Neural crest cell (in vitro differentiated cells): ENCODE results near the gene INTS4. TPM values are rescaled to one million over a fixed set of nuclear protein-coding genes. Genes with fewer than 3 reads are reported as not detected.
"Not testable (repeated sequence)": the region's sequence is repeated elsewhere in the genome, so short reads cannot be mapped to it uniquely, and the experiment has no call there.

ENCODE experiments used
- DNase-seq: peaks from one replicate; pipeline ENCODE4 v3.0.0; 2021; ENCODE audit warnings: low read depth, mixed read lengths, low spot score
- H3K27ac Mint-ChIP-seq: one replicate; pipeline ENCODE4 v1.8.0; 2021; ENCODE audit warnings: mild to moderate bottlenecking, mixed read lengths; ENCODE audit not compliant: unreplicated experiment
- H3K27me3 Mint-ChIP-seq: 2 replicates; pipeline ENCODE4 v1.8.0; 2021; ENCODE audit warnings: low read depth, mild to moderate bottlenecking, mixed read lengths
- H3K36me3 Mint-ChIP-seq: 2 replicates; pipeline ENCODE4 v1.8.0; 2021; ENCODE audit warnings: low read depth, mild to moderate bottlenecking, mixed read lengths
- H3K4me1 Mint-ChIP-seq: 2 replicates; pipeline ENCODE4 v1.8.0; 2021; ENCODE audit warnings: mixed read lengths
- H3K4me3 Mint-ChIP-seq: one replicate; pipeline ENCODE4 v1.8.0; 2021; ENCODE audit warnings: mild to moderate bottlenecking, mixed read lengths
- H3K9me3 Mint-ChIP-seq: 2 replicates; pipeline ENCODE4 v1.8.0; 2021; ENCODE audit warnings: mixed read lengths
- total RNA-seq: library from RNA; stranded (reverse); gene quantifications from 2 replicates; pipeline ENCODE4 v1.2.1, GENCODE V29; 2021
- TF ChIP-seq, protein P1 (sequence below): fragments of 200-600 bp; sonication (generic); conservative IDR thresholded peaks from 2 replicates; pipeline ENCODE4 v1.5.0; 2021; ENCODE audit warnings: antibody characterized with exemption, mild to moderate bottlenecking

Gene INTS4
- total RNA-seq, 1 donor from 2014 or later, result 54.4 TPM

DNA sequence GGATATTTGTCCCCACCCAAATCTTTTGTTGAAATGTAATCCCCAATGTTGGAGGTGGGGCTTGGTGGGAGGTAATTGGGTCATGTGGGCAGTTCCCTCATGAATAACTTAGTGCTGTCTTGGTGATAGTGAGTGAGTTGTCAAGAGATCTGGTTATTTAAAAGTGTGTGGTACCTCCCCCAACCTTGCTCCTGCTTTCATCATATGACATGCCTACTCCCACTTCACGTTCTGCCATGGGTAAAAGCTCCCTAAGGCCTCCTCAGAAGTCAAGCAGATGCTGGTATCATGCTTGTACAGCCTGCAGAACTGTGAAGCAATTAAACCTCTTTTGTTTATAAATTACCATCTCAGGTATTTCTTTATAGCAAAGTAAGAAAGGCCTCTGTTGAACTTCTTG, 143.0 kb downstream of the INTS4 start:
- peaks cover 39% of the 10 kb centered on the region for H3K36me3 Mint-ChIP-seq
- no peaks in the 10 kb centered on the region for H3K4me1 Mint-ChIP-seq
- TF ChIP-seq, protein P1, sequence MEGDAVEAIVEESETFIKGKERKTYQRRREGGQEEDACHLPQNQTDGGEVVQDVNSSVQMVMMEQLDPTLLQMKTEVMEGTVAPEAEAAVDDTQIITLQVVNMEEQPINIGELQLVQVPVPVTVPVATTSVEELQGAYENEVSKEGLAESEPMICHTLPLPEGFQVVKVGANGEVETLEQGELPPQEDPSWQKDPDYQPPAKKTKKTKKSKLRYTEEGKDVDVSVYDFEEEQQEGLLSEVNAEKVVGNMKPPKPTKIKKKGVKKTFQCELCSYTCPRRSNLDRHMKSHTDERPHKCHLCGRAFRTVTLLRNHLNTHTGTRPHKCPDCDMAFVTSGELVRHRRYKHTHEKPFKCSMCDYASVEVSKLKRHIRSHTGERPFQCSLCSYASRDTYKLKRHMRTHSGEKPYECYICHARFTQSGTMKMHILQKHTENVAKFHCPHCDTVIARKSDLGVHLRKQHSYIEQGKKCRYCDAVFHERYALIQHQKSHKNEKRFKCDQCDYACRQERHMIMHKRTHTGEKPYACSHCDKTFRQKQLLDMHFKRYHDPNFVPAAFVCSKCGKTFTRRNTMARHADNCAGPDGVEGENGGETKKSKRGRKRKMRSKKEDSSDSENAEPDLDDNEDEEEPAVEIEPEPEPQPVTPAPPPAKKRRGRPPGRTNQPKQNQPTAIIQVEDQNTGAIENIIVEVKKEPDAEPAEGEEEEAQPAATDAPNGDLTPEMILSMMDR, result no peak
- H3K27ac Mint-ChIP-seq, result no peak overlapping the region
- H3K4me3 Mint-ChIP-seq, result no peak overlapping the region
- no peak for DNase-seq
- no peaks in the 10 kb centered on the region for H3K27me3 Mint-ChIP-seq
- peaks cover 16% of the 10 kb centered on the region for H3K9me3 Mint-ChIP-seq

DNA sequence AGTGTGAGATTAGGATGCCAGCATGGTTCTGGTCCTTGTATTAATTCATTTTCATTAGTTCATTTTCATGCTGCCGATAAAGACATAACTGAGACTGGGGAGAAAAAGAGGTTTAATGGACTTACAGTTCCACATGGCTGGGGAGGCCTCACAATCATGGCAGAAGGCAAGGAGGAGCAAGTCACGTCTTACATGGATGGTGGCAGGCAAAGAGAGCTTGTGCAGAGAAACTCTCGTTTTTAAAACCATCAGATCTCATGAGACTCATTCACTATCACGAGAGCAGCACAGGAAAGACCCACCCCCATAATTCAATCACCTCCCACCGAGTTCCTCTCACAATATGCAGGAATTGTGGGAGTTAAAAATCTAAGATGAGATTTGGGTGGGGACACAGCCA, 150.8 kb downstream of the INTS4 start:
- not testable (repeated sequence) for DNase-seq, H3K27ac Mint-ChIP-seq, H3K4me1 Mint-ChIP-seq, H3K4me3 Mint-ChIP-seq, H3K27me3 Mint-ChIP-seq
- Mint-ChIP-seq H3K9me3 (peaks cover 16% of the 10 kb centered on the region), H3K36me3 (peaks cover 46% of the 10 kb centered on the region)

DNA sequence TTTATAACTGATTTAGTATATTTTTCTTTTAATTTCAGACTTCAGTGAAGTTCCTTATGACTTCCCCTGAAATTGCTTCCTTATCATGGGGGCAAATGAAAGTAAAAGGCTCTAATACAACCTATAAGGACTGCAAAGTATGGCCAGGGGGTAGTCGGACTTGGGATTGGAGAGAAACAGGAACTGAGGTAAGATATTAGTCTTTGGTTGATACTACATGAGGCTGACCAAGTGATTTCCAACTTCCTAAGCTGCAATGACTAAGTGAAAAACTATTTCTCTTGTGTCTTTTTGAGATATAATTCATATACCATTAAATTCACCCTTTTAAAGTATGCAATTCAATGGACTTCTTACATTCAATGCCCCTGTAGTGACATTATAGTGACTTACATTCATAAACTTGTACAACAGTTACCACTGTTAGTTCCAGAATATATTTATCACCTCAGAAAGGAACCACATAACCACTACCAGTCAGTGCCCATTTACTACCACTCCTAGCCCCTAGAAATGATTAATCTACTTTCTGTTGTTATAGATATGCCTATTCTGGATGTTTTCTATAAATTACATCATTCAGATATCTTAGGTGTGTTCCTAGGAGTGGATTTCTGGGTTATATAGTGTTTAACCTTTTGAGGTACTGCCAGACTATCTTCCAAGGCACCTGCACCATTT, 151.9 kb downstream of the INTS4 start:
- H3K27me3 Mint-ChIP-seq, result no peaks in the 10 kb centered on the region
- no peak overlapping the region for H3K4me3 Mint-ChIP-seq
- H3K27ac Mint-ChIP-seq, result no peak overlapping the region
- H3K9me3 Mint-ChIP-seq, result peaks cover 16% of the 10 kb centered on the region
- TF ChIP-seq, protein P1, result no peak
- H3K36me3 Mint-ChIP-seq, result peaks cover 46% of the 10 kb centered on the region
- H3K4me1 Mint-ChIP-seq, result no peaks in the 10 kb centered on the region
- DNase-seq, result no peak

DNA sequence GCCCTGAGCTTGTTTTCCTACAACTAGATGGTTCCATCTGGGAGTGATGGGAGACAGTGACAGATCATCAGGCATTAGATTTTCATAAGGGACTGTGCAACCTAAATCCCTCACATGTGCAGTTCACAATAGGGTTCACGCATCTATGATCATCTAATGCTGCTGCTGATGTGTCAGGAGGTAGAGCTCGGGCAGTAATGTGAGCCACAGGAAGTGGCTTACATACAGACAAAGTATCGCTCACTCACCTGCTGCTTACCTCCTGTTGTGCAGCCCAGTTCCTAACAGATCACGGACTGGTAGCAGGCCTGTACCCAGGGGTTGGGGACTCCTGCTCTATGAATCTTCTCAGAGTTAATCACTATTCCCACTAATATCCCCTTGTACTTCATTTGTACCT, 161.2 kb downstream of the INTS4 start:
- no peak for DNase-seq
- no peaks in the 10 kb centered on the region for H3K4me1 Mint-ChIP-seq

DNA sequence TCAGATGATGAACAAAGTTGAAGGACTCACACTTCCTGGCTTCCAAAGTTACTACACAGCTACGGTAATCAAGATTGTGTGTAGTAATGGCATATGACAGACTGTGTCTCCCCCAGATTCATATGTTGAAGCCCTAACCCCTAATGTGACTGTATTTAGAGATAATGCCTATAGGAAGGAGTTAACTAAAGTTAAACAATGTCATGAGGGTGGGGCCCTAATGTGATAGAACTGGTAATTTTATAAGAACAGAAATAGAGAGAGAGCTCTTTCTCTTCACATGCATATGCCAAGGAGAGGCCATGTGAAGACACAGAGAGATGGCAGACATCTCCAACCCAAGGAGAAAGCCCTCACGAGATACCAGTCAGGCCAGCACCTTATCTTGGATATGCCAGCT, 165.5 kb downstream of the INTS4 start:
- Mint-ChIP-seq H3K9me3 (peaks cover 15% of the 10 kb centered on the region), H3K27ac (no peak overlapping the region), H3K27me3 (no peaks in the 10 kb centered on the region), H3K4me3 (no peak overlapping the region), H3K36me3 (peaks cover 20% of the 10 kb centered on the region), H3K4me1 (no peaks in the 10 kb centered on the region)
- TF ChIP-seq, protein P1, result no peak
- no peak for DNase-seq

More for the DNA sequence above, 161.2 kb downstream of the INTS4 start:
- H3K27me3 Mint-ChIP-seq, result no peaks in the 10 kb centered on the region
- peaks cover 24% of the 10 kb centered on the region for H3K36me3 Mint-ChIP-seq
- no peak overlapping the region for H3K4me3 Mint-ChIP-seq
- peaks cover 17% of the 10 kb centered on the region for H3K9me3 Mint-ChIP-seq
- H3K27ac Mint-ChIP-seq, result no peak overlapping the region
- TF ChIP-seq, protein P1, result no peak

Other genes starting within 250 kb of the INTS4 start
- gene RSF1, start 173.9 kb downstream of the INTS4 start, total RNA-seq, result 85.4 and 92.6 TPM in 2 replicates
- gene AAMDC, start 173.5 kb downstream of the INTS4 start, total RNA-seq, result 17.8 and 22.4 TPM in 2 replicates
- gene KCTD14, start 28.6 kb upstream of the INTS4 start, total RNA-seq, result 1.4 and 1.6 TPM in 2 replicates
- not detected in 2 replicates for gene THRSP, start 69.2 kb upstream of the INTS4 start, total RNA-seq
- 236 and 251 TPM in 2 replicates for gene NDUFC2, start 85.2 kb upstream of the INTS4 start, total RNA-seq
- 79.7 and 86.7 TPM in 2 replicates for gene ALG8, start 145.0 kb upstream of the INTS4 start, total RNA-seq
- gene KCTD21, start 194.0 kb upstream of the INTS4 start, total RNA-seq, result 6.4 and 8.4 TPM in 2 replicates
- gene USP35, start 194.3 kb upstream of the INTS4 start, total RNA-seq, result 9.3 and 11.1 TPM in 2 replicates